ENCODE results near the gene TRPC3. TPM values are rescaled to one million over a fixed set of nuclear protein-coding genes. Genes with fewer than 3 reads are reported as not detected.

Gene TRPC3
- total and polyA plus RNA-seq, 2 of the 8 experiments (the other 6 are each of a cell fraction or from before 2014, with no cell fraction given), result 0.37 to 0.41 TPM

GRCh38 chr4:121934635-121935034 lies 17.2 kb downstream of the TRPC3 start:
- H3K27ac ChIP-seq (ENCODE audit: low read depth, low read length), result no peak overlapping the region
- H3K23me2 ChIP-seq (ENCODE audit: low read depth, low read length), result peaks cover 3% of the 10 kb centered on the region; the same call in 1 of the 2 replicates
- DNase-seq (ENCODE audit: low read depth in 1 of 2, low spot score in 2 of 2) (no peak), FAIRE-seq (no peak)
- H3K56ac ChIP-seq (replicated peaks; ENCODE audit: insufficient read length, low read depth, low read length), result no peak overlapping the region
- H3K9ac ChIP-seq (replicated peaks in 1 of 4; ENCODE audit: extremely low read depth in 1 of 4, low read depth in 3 of 4, low read length in 3 of 4), result no peak overlapping the region
- H3K4me2 ChIP-seq (ENCODE audit: insufficient read depth in 1 of 2, low read depth in 2 of 2, low read length in 2 of 2), result no peak overlapping the region
- H2BK15ac ChIP-seq (ENCODE audit: low read length), result no peak overlapping the region
- no peak overlapping the region for H2AK5ac ChIP-seq (ENCODE audit: low read depth, low read length)
- TF ChIP-seq KDM5A (IDR thresholded peaks at IDR 0.05; ENCODE audit: low read length), result no peak
- TF ChIP-seq SIX5 (IDR thresholded peaks at IDR 0.05; ENCODE audit: low read depth, low read length), result no peak
- TF ChIP-seq KDM1A (IDR thresholded peaks at IDR 0.05; ENCODE audit: borderline replicate concordance, low read length), result no peak
- no peak for TF ChIP-seq KDM4A (IDR thresholded peaks at IDR 0.05; ENCODE audit: low read depth, low read length, severe bottlenecking)
- no peak for TF ChIP-seq BACH1 (IDR thresholded peaks at IDR 0.05; ENCODE audit: low read length)
- TF ChIP-seq SP1 (IDR thresholded peaks at IDR 0.05; ENCODE audit: low read depth, low read length), result no peak
- TF ChIP-seq CTCF (IDR thresholded peaks at IDR 0.05; ENCODE audit: control extremely low read depth in 1 of 3, insufficient read depth in 1 of 3, low read depth in 1 of 3, low read length in 3 of 3), result no peak
- TF ChIP-seq TCF12 (IDR thresholded peaks at IDR 0.05; ENCODE audit: low read depth, low read length), result no peak
- no peak overlapping the region for H3K18ac ChIP-seq (ENCODE audit: extremely low read depth, low read length)
- no peak overlapping the region for H2BK12ac ChIP-seq (ENCODE audit: low read depth, low read length)
- no peaks in the 10 kb centered on the region for H3K4me1 ChIP-seq (replicated peaks in 1 of 4; ENCODE audit: control insufficient read depth in 3 of 4, insufficient read depth in 4 of 4, low read length in 3 of 4)
- no peak overlapping the region for H2BK20ac ChIP-seq (ENCODE audit: low read length)
- no peak overlapping the region for H3K4me3 ChIP-seq (ENCODE audit: extremely low read depth in 1 of 4, insufficient read depth in 2 of 4, low read depth in 3 of 4, low read length in 4 of 4)
- H3K27me3 ChIP-seq (replicated peaks in 1 of 4; ENCODE audit: control insufficient read depth in 3 of 4, extremely low read depth in 1 of 4, insufficient read depth in 3 of 4, low read length in 3 of 4), result no peaks in the 10 kb centered on the region
- H3K36me3 ChIP-seq (ENCODE audit: control insufficient read depth in 2 of 4, insufficient read depth in 4 of 4, low read length in 3 of 4), result no peaks in the 10 kb centered on the region
- no peaks in the 10 kb centered on the region for H3K9me3 ChIP-seq (ENCODE audit: insufficient read depth in 2 of 2, low read depth in 1 of 2, low read length in 1 of 2)
- H4K91ac ChIP-seq (replicated peaks; ENCODE audit: insufficient read length, low read length), result no peak overlapping the region
- no peaks in the 10 kb centered on the region for H4K20me1 ChIP-seq (replicated peaks in 1 of 2; ENCODE audit: control insufficient read depth in 1 of 2, insufficient read depth in 2 of 2, low read length in 2 of 2)
- no peak overlapping the region for H3K23ac ChIP-seq (ENCODE audit: insufficient read length)
- H2AFZ ChIP-seq (ENCODE audit: low read length), result no peak overlapping the region
- no peak overlapping the region for H4K8ac ChIP-seq (ENCODE audit: extremely low read depth, insufficient read depth, low read length)
- no peaks in the 10 kb centered on the region for H3K79me1 ChIP-seq (ENCODE audit: low read depth, low read length)
- 83% methylated on average over 1 of the region's 1 CpG; no CpG with 5 or more reads in 1 of the 2 experiments for WGBS, 2 experiments (ENCODE audit: extremely low coverage in 1 of 2, insufficient coverage in 1 of 2, insufficient read length in 1 of 2, insufficient replicate concordance in 2 of 2, low coverage in 1 of 2, low lambda C conversion rate in 2 of 2, missing lambda C conversion rate in 1 of 2)
- H2BK120ac ChIP-seq (replicated peaks; ENCODE audit: low read depth, low read length), result no peak overlapping the region
- H3K14ac ChIP-seq (ENCODE audit: insufficient read length), result no peak overlapping the region
- CTCF ChIA-PET (ENCODE audit: partially characterized antibody), result interaction anchor here (1.2 to 1.3 kb wide), 2 partner anchors 10 to 15 kb away, joined by 3 to 5 read pairs; no protein-coding TSS in a partner anchor
- POLR2A ChIA-PET (ENCODE audit: partially characterized antibody), result no interaction called here
- no peak overlapping the region for H3K4ac ChIP-seq (replicated peaks; ENCODE audit: insufficient read length, low read depth, low read length)
- no peak overlapping the region for H2BK5ac ChIP-seq (ENCODE audit: low read depth, low read length)
- no peaks in the 10 kb centered on the region for H3K79me2 ChIP-seq (ENCODE audit: control insufficient read depth in 1 of 2, insufficient read depth in 2 of 2, low read length in 2 of 2)
- no peak overlapping the region for H4K5ac ChIP-seq (ENCODE audit: insufficient read length, low read depth, low read length)
